HG03558 (cell line): ENCODE results near the gene TRPM8.
"Not testable (repeated sequence)": the region's sequence is repeated elsewhere in the genome, so short reads cannot be mapped to it uniquely, and the experiment has no call there.

Source experiments
- ATAC-seq: cut with Tn5 transposase; IDR thresholded peaks from one replicate; pipeline ENCODE4 v1.9.1; 2021; ENCODE audit warnings: moderate number of reproducible peaks; ENCODE audit not compliant: unreplicated experiment; ENCODE audit errors: extremely low read depth

TRPM8 gene

DNA sequence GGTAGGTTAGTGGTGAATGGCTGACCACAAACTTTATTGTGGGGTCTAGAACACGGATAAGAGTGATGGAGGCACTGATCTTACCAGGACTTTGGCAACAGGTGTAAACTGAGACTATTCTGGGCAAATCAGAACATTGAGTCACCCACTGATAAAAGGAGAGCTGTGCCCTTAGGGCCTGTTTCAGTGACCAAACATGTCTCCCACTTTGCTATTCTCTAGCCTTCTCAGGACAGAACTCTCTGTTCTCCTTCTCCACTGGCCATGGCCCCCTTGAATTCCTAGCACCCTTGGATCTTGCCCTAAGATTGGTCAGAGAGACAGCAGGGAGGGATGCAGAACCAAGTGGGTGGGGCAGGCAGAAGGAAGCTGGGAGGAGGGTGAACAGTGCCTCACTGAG, 18.3 kb downstream of the TRPM8 start:
- no peak for ATAC-seq

DNA sequence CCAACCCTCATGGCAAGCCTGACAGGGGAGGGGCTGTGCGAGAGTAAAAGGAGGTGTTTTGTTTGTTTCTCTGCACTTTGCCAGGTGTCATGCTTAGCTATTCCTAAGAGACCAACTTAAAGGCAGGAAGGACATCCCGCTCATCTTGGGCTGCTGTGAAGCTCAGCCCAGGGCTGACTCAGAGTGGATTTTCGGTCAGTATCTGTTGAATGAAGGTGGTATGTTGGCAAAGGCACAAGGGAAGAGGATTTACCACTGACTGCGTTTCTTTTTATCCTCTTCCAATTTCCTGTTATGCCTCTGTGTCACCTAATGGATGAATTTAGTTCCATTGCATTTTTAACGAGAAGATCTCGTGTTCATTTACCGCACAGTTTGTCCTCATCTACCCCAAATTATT, 18.9 kb downstream of the TRPM8 start:
- no peak for ATAC-seq

DNA sequence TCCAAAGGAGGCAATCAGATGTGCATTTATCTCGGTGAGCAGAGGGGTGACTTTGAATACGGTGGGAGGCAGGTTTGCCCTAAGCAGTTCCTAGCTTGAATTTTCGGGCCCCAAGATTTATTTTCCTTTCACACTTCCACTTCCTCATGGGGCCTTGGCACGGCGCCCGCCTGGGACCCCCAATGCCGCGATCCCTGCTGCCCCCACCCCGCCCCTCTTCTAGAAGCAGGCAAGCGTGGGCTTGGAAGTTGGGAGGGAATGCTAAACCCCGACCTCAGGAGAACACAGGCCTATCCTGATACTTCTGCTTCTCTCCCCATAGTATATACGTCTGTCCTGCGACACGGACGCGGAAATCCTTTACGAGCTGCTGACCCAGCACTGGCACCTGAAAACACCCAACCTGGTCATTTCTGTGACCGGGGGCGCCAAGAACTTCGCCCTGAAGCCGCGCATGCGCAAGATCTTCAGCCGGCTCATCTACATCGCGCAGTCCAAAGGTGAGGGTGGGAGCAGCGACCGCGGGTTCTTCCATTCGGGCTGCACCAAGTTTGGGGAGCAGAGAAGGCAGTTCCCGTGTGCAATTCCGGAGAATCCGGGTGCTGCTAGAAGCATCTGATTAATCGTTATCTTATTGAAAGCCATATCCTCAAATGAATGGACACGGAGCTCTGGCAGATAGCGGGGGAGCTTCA, 21.6 kb downstream of the TRPM8 start:
- no peak for ATAC-seq

DNA sequence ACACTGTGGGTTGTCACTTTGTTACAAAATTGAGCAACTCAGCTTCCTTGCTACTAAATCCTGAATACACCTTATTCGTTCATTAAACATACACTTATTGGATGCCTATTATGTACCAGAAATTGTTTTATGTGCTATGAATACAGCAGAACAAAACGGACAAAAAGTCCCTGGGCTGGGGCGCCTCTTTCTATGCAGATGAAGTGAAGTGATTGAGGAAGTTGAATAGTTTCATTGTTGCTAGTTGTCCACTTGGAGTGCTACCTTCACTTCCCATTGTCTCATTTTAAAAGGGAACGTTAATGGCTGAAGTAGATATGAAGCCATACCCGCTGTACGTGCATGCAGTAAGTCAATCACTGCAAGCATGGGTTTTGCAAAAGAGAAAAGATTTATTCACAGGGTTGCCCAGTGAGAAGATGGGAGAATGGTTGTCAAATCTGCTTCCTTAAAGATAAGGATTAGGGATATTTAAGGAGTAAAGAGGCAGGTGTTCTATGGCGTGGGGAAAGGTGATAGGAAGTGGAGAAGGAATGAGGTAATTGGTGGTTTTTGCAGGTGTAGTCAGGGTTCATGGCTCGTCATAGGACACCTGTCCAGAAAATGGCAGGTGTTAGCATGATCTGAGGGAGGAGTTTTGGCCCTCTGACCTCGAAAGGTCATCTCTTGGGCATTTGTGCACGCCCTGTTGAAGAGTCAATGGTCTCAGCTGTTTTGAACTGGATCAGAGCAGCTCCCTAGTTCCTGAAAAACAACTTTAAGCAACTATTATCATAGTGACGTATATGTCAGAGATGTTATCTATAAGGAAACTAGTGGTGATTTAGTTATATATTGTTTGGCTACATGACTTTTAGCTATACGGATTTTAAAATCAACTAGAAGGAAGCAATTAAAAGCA, 23.5 kb downstream of the TRPM8 start:
- no peak for ATAC-seq

DNA sequence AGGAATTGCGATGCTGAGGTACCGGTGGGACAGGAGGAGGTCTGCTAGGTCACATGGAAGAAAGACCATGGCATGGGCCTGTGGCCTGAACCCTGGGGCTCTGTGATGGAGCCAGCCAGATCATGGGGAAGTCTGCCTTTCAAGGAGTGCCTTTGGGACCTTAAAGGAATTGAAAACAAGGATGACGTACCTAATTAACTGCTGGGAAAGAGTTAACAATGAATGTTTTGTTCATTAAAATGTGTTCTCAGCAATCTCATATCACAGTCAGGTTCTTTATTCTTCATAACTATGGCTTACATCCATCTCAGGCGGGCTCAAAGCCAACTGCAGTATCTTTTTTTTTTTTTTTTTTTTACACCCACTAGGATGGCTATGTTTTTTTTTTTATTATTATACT, 25.6 kb downstream of the TRPM8 start:
- no peak for ATAC-seq

DNA sequence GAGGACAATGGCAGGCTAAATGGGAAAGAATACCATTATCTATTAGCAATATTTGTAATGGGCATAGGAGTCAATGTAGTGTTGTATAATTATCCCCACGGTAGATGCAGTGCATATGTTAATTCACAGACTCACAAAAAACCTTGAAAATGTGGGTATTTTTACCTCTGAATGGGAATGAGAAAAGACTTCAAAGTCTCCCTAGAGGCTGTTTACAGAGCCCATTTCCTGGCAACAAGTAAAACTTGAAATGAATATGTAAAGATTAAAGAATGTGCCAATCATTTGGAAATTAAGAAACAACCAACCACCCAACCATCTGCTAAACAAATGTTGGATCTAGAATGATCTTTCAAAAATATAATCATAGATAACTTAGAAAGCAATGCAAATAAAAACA, 27.1 kb downstream of the TRPM8 start:
- ATAC-seq = no peak

DNA sequence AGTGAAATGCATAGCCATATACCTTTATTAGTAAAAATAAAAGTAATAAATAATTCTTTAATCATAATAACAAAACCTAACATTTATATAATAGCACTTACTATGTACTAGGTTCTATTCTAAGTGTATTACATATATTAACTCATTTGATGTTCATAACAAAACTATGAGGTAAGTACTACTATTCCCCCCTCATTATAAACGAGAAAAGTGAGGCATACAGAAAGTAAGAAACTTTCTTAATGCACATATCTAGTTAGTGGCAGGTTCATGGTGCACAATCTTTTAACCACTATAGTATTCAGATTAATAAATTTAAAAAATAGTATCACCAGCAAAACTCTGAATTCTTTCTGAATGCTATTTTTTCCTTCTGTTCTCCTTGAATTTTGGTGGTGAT, 27.5 kb downstream of the TRPM8 start:
- ATAC-seq = no peak

DNA sequence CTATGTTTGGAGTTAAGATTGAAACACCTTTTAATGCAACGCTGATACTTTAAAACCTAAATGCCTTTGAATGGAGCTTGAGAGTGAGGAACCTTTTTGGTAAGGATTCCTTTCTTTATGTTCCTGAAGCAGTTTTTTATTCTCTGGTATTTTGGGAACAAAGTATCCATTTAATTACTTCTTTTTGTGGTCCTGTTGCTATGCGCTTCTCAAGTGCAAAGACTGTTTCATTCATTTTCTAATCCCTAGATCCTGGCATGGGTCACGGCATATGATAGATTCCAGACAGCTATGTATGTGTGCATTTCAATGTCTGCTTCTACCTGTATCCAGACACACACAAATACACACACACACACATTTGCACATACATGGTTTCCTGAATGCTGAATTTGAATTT, 28.0 kb downstream of the TRPM8 start:
- ATAC-seq = no peak

DNA sequence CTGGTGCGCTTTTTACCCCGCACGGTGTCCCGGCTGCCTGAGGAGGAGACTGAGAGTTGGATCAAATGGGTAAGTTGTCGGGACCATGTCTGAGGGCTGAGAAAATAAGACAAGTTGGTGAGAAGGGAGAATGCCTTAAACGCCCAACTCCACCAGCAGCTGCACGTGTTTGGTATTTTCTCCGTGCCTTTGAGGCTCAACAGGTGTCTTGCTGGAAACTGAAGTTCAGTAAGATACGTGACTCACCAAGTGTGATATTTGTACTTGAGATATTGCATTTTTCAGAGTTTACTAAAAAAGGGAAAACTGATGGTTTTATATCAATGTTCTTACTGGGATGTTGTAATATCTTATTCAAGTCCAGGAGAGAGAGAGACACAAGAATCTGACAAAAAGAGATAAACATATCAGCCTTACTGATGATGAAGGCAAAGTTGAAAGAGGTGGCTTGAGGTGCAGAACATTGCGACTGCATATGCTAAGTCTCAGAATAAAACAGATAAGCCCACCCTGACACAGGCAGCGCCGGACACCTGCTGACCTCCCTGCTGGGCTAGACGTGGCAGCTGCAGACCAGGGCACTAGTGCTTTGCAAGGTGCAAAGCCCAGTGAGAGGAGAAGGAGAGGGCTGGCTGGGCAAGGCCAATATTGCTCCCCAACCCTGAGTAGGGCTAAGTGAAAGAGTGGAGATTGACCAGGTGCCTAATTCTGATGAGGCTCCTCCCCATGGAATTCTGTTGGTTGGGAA, 33.1 kb downstream of the TRPM8 start:
- no peak for ATAC-seq

DNA sequence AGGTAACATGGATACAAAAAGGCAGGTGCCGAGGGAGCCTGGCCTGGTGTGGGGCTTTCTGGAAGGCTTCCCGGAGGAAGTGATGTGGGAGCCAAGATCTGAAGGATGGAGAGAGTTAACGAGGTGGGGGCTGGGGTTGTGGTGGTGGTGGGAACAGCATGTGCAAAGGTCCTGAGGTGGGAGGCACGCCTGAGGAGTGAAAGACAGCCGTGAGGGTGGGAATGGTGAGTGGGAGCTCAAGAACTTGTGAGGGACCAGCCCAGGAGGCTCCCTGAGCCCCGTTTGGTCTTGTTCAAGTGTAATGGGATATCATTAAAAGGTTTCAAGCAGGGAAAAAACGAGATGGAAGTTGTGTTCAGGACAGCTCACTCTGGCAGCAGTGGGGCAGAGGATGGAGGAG, 35.2 kb downstream of the TRPM8 start:
- ATAC-seq = no peak

DNA sequence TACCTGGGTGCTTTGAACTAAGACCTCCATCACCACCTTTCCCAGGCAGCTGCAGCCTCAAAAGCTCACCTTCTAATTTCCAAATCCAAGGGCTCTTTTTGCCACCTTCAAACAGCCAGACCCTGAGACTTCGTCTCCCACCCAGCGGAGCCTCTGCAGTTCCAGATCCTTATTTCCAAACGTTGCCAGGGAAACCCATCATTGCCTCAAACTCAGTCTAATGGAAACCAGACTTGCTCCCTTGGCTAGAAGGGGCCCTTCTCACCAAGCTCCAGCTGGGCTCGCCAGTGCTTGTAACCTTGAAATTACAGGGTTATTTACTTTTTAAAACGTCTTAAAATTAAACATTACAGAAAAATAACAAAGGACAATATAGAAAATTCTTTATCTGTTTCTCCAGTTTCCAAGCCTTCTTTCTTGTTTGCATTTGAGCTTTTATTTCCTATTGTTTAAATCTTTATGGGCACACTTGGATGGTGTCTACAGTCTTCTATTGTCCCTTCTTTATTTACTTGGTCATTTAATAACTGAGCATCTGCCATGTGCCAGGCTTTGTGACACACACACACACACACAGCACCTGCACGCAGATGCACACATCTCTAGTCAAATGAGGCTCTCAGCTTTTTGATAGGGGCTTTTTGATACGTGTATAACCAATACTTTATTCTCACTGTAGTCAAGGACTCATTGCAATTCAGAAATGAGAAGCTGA, 36.1 kb downstream of the TRPM8 start:
- no peak for ATAC-seq

DNA sequence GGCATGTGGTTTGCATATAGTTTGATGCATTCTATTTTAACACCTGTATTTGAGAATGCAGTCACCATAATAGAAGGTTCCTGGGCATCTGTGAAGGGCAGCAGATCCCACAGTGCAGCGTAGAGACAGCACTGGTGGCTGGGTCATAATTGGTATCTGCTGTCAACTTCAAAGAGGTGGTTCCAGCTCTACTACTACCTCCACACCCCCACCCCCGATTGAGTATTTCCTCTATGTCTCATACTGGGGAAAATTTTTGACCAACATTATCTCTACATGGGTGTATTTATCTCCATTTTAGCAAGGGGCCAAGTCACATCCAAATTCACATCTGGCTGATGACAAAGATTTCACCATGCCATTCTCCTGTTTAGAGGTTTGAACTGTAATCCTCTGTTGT, 43.0 kb downstream of the TRPM8 start:
- ATAC-seq = no peak

DNA sequence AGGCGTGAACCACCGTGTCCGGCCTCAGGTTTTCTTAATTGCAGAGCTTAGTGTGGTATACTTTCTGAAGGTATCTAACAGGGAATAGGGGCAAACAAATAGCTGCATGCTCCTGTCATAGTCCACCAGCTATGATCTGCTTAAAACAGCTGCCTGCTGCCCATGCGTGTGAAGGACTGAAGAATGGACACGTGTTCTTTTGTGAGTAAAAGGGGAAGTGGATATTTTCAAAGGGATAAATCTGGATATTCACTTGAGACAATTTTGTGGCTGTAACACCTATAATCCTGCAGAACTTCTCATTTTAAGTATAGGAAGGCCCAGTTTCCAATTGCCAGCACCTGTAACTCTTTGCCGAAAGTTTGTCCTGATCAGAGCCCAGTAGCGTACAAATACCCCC, 44.7 kb downstream of the TRPM8 start:
- ATAC-seq = no peak

DNA sequence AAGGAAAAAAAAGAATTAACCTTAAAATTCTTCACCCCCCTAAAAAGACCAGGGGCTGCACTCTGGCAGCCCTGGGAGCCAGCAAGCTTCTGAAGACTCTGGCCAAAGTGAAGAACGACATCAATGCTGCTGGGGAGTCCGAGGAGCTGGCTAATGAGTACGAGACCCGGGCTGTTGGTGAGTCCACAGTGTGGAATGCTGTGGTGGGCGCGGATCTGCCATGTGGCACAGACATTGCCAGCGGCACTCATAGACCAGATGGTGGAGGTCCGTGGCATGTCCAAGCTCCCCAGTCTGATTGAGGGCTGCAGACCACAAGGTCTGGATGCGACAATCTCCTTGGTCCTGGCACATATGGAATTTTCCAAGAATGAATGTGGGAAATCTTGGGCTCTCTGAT, 47.4 kb downstream of the TRPM8 start:
- ATAC-seq = no peak

DNA sequence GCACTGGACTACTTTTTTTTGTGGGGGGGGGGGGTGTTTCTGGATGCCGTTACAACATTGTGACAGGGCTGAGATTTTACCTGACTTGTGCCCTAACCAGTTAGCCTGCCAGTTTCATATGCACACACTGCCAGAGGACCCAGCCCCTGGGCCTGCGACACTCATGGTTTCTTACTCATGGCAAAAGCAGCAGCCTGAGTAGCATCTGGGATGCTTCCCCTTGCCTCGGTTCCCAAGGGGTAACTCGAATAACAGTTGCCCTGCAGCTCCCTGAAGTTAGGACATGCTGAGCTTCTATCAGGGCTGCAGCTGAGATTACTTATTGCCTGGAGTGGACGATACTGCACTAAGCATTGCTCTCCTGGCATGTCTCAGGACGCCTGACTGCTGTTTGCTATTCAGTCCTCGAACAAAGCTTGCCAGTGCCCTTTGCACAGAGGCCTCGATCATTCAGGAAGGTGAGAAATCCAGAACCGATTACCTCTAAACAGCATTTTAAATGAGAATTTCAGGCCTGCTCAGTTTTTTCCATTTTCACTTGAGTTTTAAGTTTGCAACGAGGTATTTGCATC, 47.9 kb downstream of the TRPM8 start:
- ATAC-seq = no peak

DNA sequence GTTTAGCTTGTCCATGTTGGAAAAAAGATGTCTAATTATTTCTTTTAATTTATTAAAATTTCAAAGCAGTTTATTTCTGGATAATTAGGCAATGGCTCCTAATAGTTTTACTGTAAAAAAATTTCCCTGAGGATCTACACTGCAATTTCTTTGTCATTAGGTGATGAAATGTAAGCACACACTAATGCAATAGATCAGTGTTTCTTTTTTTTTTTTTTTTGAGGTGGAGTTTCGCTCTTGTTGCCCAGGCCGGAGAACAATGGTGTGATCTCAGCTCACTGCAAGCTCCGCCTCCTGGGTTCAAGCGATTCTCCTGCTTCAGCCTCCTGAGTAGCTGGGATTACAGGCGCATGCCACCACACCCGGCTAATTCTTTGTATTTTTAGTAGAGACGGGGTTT, 48.5 kb downstream of the TRPM8 start:
- not testable (repeated sequence) for ATAC-seq

DNA sequence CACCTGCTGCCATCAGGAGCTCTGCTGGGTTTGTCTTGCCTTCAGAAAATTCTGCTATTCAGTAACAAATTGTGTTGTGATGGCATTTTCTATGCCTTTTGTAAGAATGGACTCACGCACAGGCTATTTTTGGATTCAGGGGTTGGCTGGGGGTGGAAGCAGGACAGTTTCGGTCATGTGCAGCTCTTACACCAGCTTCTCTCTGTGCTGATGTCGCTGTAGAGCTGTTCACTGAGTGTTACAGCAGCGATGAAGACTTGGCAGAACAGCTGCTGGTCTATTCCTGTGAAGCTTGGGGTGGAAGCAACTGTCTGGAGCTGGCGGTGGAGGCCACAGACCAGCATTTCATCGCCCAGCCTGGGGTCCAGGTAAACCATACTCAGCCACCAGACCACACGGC, 49.2 kb downstream of the TRPM8 start:
- no peak for ATAC-seq

DNA sequence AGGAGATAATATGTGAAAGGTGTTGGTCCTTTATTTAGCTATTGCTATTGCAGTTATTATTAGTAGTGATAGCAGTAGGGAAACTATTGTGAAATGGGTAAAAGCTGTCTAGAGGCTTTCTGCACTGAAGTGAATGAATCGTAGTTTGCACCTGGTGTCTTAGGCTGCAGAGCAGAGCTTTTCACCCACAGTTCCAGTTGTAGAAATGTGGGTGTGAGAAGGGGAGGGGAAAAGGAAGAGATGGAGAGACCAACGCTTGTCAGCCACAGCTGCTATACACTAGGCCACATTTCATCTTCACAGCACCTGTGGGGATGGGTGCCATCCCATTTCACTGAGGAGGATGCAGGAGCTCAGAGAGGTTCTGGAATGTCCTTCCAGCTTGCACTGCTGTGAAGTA, 50.0 kb downstream of the TRPM8 start:
- no peak for ATAC-seq

DNA sequence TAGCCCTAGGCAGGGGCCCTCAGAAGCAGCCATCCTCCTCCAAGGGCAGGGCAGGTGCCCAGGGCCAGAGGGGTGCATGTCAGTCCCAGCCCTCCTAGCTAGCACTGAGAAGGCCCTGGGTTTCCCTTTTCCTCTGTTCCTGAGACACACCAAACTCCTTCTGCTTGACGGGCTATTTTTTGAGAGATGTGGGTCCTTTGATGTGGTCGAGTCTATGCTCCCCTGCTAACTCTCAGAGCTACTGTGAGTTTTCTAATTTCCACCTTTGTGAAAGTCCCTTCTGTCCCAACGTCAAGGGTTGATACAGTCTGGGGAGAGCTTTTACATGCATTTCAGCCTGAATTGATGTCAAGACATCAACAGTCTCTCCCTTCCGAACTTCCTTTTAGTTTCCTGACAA, 51.4 kb downstream of the TRPM8 start:
- ATAC-seq = no peak

DNA sequence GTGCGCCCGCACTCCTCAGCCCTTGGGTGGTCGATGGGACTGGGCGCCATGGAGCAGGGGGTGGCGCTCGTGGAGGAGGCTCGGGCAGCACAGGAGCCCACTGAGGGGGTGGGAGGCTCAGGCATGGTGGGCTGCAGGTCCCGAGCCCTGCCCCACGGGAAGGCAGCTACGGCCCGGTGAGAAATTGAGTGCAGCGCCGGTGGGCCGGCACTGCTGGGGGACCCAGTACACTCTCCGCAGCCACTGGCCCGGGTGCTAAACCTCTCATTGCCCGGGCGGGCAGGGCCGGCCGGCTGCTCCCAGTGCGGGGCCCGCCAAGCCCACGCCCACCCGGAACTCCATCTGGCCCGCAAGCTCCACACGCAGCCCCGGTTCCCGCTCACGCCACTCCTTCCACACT, 55.3 kb downstream of the TRPM8 start:
- ATAC-seq = not testable (repeated sequence)
